Panc1 (cell line): ENCODE results near the gene NDUFA13. TPM values are rescaled to one million over a fixed set of nuclear protein-coding genes. Genes with fewer than 3 reads are reported as not detected.
A peak's percentile ranks its signal among the peaks of the same experiment; 100 is the strongest.

ENCODE experiments used
- ATAC-seq: fragments of 200-7000 bp; cut with Tn5 transposase; 2 replicates; pipeline ENCODE4 v1.9.1; 2020; ENCODE audit warnings: mild to moderate bottlenecking, moderate library complexity
- BruUV-seq: library from RNA; stranded (reverse); fragments of 400-500 nt; replicated peaks from 2 replicates; lab custom pipeline; 2021; lab: Mats Ljungman, UMichigan
- CTCF ChIA-PET: fragments of 300-600 bp; sonication (Branson Sonifier 250); formaldehyde crosslinking; loops from one replicate; lab custom pipeline; 2022; ENCODE audit warnings: antibody characterized with exemption; lab: Charles Lee
- POLR2A ChIA-PET: fragments of 300-600 bp; sonication (Branson Sonifier 250); formaldehyde crosslinking; loops from one replicate; lab custom pipeline; 2022; ENCODE audit warnings: antibody characterized with exemption; lab: Charles Lee
- DNase-seq: peaks from one replicate; pipeline ENCODE4 v3.0.0-alpha.2; 2010; ENCODE audit warnings: low read depth, low spot score
- H3K27ac ChIP-seq: 2 replicates; pipeline ENCODE4 v1.5.1; 2011; ENCODE audit warnings: mild to moderate bottlenecking, low read length, inconsistent platforms
- H3K27me3 ChIP-seq: fragments of 200-500 bp; sonication (Bioruptor generic); 2 replicates; pipeline ENCODE4 v1.6.0; 2014; ENCODE audit warnings: low read length, inconsistent platforms; ENCODE audit not compliant: control insufficient read depth, insufficient read depth
- H3K36me3 ChIP-seq: fragments of 200-500 bp; sonication (Bioruptor generic); 2 replicates; pipeline ENCODE4 v1.5.1; 2014; ENCODE audit warnings: inconsistent platforms, mild to moderate bottlenecking, low read length, moderate library complexity; ENCODE audit not compliant: control insufficient read depth, insufficient read depth
- H3K4me1 ChIP-seq: 2 replicates; pipeline ENCODE4 v1.5.1; 2011; ENCODE audit warnings: inconsistent platforms, mild to moderate bottlenecking, low read length, moderate library complexity; ENCODE audit not compliant: control insufficient read depth, insufficient read depth
- H3K4me3 ChIP-seq, 2 experiments: 2 replicates each; pipeline ENCODE4 v1.5.1; 2011 to 2012; ENCODE audit warnings: low read depth in 2 of 2, low read length in 2 of 2, mild to moderate bottlenecking in 2 of 2, inconsistent platforms in 1 of 2, moderate library complexity in 1 of 2
- H3K9me3 ChIP-seq: fragments of 200-500 bp; sonication (Bioruptor generic); 2 replicates; pipeline ENCODE4 v1.5.1; 2014; ENCODE audit warnings: low read depth, mild to moderate bottlenecking, inconsistent platforms, low read length, moderate library complexity; ENCODE audit not compliant: control insufficient read depth, insufficient read depth
- POLR2AphosphoS5 ChIP-seq: IDR thresholded peaks from 2 replicates; pipeline ENCODE4 v1.6.1; 2012; ENCODE audit warnings: mild to moderate bottlenecking, low read depth, low read length, moderate library complexity
- SIN3A ChIP-seq: IDR thresholded peaks from 2 replicates; pipeline ENCODE4 v1.6.1; 2012; ENCODE audit warnings: low read depth, mild to moderate bottlenecking, low read length, moderate library complexity, borderline replicate concordance; ENCODE audit not compliant: insufficient read depth
- TCF7L2 ChIP-seq: IDR thresholded peaks from 2 replicates; pipeline ENCODE4 v1.6.1; 2011; ENCODE audit warnings: mild to moderate bottlenecking, low read depth, low read length, inconsistent platforms
- in situ Hi-C: cut with HindIII; loops from 2 replicates; pipeline ENCODE4 v1.10.0; 2016; ENCODE audit warnings: low sequenced_read_pairs, low pct_unique_long_range_greater_than_20kb
- intact Hi-C: fragments of 100-400 bp; cut with micrococcal nuclease; formaldehyde crosslinking; loops from one replicate; pipeline ENCODE4 v1.10.0; 2022; ENCODE audit not compliant: unreplicated experiment
- total RNA-seq: library from RNA; stranded (reverse); gene quantifications from one replicate; pipeline ENCODE4 v1.2.1, GENCODE V29; 2021; ENCODE audit not compliant: unreplicated experiment
- TF ChIP-seq, protein P1 (sequence below): fragments of 450-650 bp; IDR thresholded peaks from 2 replicates; pipeline ENCODE4 v1.5.1; 2017; ENCODE audit warnings: mild to moderate bottlenecking
- TF ChIP-seq, protein P2 (sequence below), 2 experiments: IDR thresholded peaks; 2 replicates each; pipeline ENCODE4 v1.6.1; 2011 to 2012; ENCODE audit warnings: low read depth in 2 of 2, control low read depth in 1 of 2, low read length in 1 of 2, mild to moderate bottlenecking in 1 of 2, moderate library complexity in 1 of 2; ENCODE audit not compliant: insufficient read depth in 1 of 2

NDUFA13 gene
- total RNA-seq, 1 experiment from 2014 or later = 287 TPM

DNA sequence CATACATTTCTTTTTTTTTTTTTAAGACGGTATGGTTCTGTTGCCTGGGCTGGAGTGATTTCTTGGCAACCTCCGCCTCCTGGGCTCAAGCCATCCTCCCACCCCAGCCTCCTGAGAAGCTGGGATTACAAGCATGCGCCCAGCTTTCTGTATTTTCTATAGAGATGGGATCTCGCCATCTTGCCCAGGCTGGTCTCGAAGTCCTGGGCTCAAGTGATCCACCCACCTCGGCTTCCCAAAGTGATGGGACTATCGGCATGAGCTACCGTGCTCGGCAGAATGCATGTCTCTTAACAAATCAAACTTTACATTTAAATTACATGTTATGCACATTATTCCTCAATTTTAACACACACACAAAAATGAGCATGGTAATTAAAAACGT is 1.2 kb downstream of the NDUFA13 start:
- Histone ChIP-seq H3K36me3 (0 out of 2 replicates have a peak, but pooled peaks cover 2% of the 10 kb centered on the region), H3K27me3 (no peaks in the 10 kb centered on the region), H3K9me3 (no peaks in the 10 kb centered on the region), H3K27ac (peak overlapping the region; percentile 84; the same call in 1 of the 2 replicates), H3K4me1 (no peaks in the 10 kb centered on the region), H3K4me3 (peak overlapping the region; percentile 73 to 80)
- no peak for DNase-seq
- no peak for ATAC-seq
- BruUV-seq = TSS peak; percentile 89
- CTCF ChIA-PET = no interaction called here
- POLR2A ChIA-PET = interaction anchor here (0.7 kb wide), 1 partner anchor 139 kb away, joined by 5 read pairs; no protein-coding TSS in a partner anchor
- in situ Hi-C loops (no loop called here), intact Hi-C loops (no loop called here)
- TF ChIP-seq, protein P1, sequence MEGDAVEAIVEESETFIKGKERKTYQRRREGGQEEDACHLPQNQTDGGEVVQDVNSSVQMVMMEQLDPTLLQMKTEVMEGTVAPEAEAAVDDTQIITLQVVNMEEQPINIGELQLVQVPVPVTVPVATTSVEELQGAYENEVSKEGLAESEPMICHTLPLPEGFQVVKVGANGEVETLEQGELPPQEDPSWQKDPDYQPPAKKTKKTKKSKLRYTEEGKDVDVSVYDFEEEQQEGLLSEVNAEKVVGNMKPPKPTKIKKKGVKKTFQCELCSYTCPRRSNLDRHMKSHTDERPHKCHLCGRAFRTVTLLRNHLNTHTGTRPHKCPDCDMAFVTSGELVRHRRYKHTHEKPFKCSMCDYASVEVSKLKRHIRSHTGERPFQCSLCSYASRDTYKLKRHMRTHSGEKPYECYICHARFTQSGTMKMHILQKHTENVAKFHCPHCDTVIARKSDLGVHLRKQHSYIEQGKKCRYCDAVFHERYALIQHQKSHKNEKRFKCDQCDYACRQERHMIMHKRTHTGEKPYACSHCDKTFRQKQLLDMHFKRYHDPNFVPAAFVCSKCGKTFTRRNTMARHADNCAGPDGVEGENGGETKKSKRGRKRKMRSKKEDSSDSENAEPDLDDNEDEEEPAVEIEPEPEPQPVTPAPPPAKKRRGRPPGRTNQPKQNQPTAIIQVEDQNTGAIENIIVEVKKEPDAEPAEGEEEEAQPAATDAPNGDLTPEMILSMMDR = no peak
- TF ChIP-seq, protein P2, sequence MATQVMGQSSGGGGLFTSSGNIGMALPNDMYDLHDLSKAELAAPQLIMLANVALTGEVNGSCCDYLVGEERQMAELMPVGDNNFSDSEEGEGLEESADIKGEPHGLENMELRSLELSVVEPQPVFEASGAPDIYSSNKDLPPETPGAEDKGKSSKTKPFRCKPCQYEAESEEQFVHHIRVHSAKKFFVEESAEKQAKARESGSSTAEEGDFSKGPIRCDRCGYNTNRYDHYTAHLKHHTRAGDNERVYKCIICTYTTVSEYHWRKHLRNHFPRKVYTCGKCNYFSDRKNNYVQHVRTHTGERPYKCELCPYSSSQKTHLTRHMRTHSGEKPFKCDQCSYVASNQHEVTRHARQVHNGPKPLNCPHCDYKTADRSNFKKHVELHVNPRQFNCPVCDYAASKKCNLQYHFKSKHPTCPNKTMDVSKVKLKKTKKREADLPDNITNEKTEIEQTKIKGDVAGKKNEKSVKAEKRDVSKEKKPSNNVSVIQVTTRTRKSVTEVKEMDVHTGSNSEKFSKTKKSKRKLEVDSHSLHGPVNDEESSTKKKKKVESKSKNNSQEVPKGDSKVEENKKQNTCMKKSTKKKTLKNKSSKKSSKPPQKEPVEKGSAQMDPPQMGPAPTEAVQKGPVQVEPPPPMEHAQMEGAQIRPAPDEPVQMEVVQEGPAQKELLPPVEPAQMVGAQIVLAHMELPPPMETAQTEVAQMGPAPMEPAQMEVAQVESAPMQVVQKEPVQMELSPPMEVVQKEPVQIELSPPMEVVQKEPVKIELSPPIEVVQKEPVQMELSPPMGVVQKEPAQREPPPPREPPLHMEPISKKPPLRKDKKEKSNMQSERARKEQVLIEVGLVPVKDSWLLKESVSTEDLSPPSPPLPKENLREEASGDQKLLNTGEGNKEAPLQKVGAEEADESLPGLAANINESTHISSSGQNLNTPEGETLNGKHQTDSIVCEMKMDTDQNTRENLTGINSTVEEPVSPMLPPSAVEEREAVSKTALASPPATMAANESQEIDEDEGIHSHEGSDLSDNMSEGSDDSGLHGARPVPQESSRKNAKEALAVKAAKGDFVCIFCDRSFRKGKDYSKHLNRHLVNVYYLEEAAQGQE (IDR thresholded peaks at IDR 0.05; ENCODE audit: insufficient read depth in 1 of 2, low read depth in 2 of 2, low read length in 1 of 2) = no peak
- no peak for TF ChIP-seq SIN3A

DNA sequence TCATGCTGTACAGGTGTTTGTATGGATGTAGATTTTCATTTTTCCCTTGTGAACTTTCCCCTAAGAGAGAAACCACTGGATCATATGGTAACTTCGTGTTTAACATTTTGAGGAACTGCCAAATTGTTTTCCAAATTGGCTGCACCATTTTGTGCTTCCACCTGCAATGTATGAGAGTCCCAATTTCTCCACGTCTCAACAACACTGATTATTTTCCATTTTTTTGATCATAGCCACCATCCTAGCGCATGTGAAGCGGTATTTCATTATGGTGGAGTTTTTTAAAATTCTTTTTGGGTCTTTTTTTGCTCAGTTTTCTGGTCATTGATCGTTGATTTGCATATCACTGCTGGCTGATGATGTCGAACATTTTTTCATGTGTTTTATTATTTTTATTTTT is 5.0 kb downstream of the NDUFA13 start:
- Histone ChIP-seq H3K36me3 (0 out of 2 replicates have a peak, but pooled peaks cover 2% of the 10 kb centered on the region), H3K4me3 (no peak overlapping the region), H3K27ac (no peak overlapping the region), H3K27me3 (no peaks in the 10 kb centered on the region), H3K9me3 (no peaks in the 10 kb centered on the region), H3K4me1 (no peaks in the 10 kb centered on the region; the same call in 1 of the 2 replicates)
- TF ChIP-seq, protein P2 (IDR thresholded peaks at IDR 0.05; ENCODE audit: insufficient read depth in 1 of 2, low read depth in 2 of 2, low read length in 1 of 2) = no peak
- no peak for TF ChIP-seq SIN3A
- TF ChIP-seq, protein P1 = no peak
- no peak for TF ChIP-seq TCF7L2
- no peak for TF ChIP-seq POLR2AphosphoS5
- DNase-seq = no peak
- no peak for ATAC-seq
- in situ Hi-C loops = no loop called here
- BruUV-seq = TSS peak; percentile 20
- intact Hi-C loops = no loop called here
- ChIA-PET CTCF (no interaction called here), POLR2A (no interaction called here)
